Measurements from ENCODE around the gene GRID1. TPM values are rescaled to one million over a fixed set of nuclear protein-coding genes. Genes with fewer than 3 reads are reported as not detected.
"Not testable (repeated sequence)": the region's sequence is repeated elsewhere in the genome, so short reads cannot be mapped to it uniquely, and the experiment has no call there.

GRID1 gene
- total RNA-seq, 4 donors from 2014 or later = 0.03 to 2.7 (median 0.49) TPM

GRCh38 chr10:86179153-86179524 lies 187.5 kb downstream of the GRID1 start:
- peaks cover 0 to 9% (median 0%) of the 10 kb centered on the region in 4 donors for H3K27me3 ChIP-seq

GRCh38 chr10:86178401-86179152 lies 188.0 kb downstream of the GRID1 start:
- Histone ChIP-seq H3K4me1 (no peaks in the 10 kb centered on the region), H3K9me3 (no peaks in the 10 kb centered on the region), H3K27ac (no peak overlapping the region), H3K27me3 (peaks cover 0 to 9% (median 0%) of the 10 kb centered on the region in 4 donors), H3K36me3 (no peaks in the 10 kb centered on the region), H3K4me3 (no peak overlapping the region)
- intact Hi-C loops (cut with DNase I) = no loop called here
- TF ChIP-seq POLR2A (IDR thresholded peaks at IDR 0.05) (no peak), CTCF (IDR thresholded peaks at IDR 0.05) (peak in 1 of 6 experiments; percentile 19)
- DNase-seq = no peak
- WGBS, 2 donors = 56 to 72% methylated on average over 6 to 8 of the region's 11 CpGs

More at GRCh38 chr10:86179153-86179524, 187.5 kb downstream of the GRID1 start:
- Histone ChIP-seq H3K4me3 (no peak overlapping the region), H3K4me1 (no peaks in the 10 kb centered on the region), H3K9me3 (no peaks in the 10 kb centered on the region), H3K36me3 (no peaks in the 10 kb centered on the region), H3K27ac (no peak overlapping the region)
- intact Hi-C loops (cut with DNase I) = no loop called here
- TF ChIP-seq POLR2A (IDR thresholded peaks at IDR 0.05) (no peak), CTCF (IDR thresholded peaks at IDR 0.05) (no peak)
- whole genome bisulfite sequencing, 2 donors = 63 to 70% methylated on average over 5 to 6 of the region's 6 CpGs
- DNase-seq = no peak

- no peak for TF ChIP-seq POLR2A (IDR thresholded peaks at IDR 0.05)
- no peak for TF ChIP-seq CTCF (IDR thresholded peaks at IDR 0.05)
- Histone ChIP-seq H3K9me3 (no peaks in the 10 kb centered on the region), H3K4me1 (no peaks in the 10 kb centered on the region), H3K4me3 (no peak overlapping the region), H3K27me3 (peaks cover 0 to 9% (median 0%) of the 10 kb centered on the region in 4 donors), H3K27ac (no peak overlapping the region), H3K36me3 (no peaks in the 10 kb centered on the region)
- intact Hi-C loops (cut with DNase I) = no loop called here
- DNase-seq = no peak
- 81 to 87% methylated on average over 11 of the region's 11 CpGs for WGBS, 2 donors
Measured at GRCh38 chr10:86177537-86178155, 188.9 kb downstream of the GRID1 start.

- no peaks in the 10 kb centered on the region for H3K9me3 ChIP-seq
- TF ChIP-seq CTCF (IDR thresholded peaks at IDR 0.05) (no peak), POLR2A (IDR thresholded peaks at IDR 0.05) (no peak)
- H3K36me3 ChIP-seq = no peaks in the 10 kb centered on the region
- peaks cover 0 to 6% (median 0%) of the 10 kb centered on the region in 3 donors for H3K4me1 ChIP-seq
- H3K4me3 ChIP-seq = no peak overlapping the region
- peaks cover 0 to 9% (median 0%) of the 10 kb centered on the region in 4 donors for H3K27me3 ChIP-seq
- no peak for DNase-seq
- intact Hi-C loops (cut with DNase I) = no loop called here
- H3K27ac ChIP-seq = no peak overlapping the region
- WGBS, 2 donors = 70 to 73% methylated on average over 7 to 10 of the region's 10 CpGs
Measured at GRCh38 chr10:86176850-86177536, 189.6 kb downstream of the GRID1 start.

- H3K27ac ChIP-seq; H3K27me3 ChIP-seq; H3K36me3 ChIP-seq; intact Hi-C loops (cut with DNase I); H3K9me3 ChIP-seq; H3K4me3 ChIP-seq; DNase-seq: not testable (repeated sequence)
- peaks cover 0 to 16% (median 0%) of the 10 kb centered on the region in 3 donors for H3K4me1 ChIP-seq
- WGBS, 2 donors = 82 to 92% methylated on average over 7 to 10 of the region's 10 CpGs
Measured at GRCh38 chr10:86175476-86175875, 191.1 kb downstream of the GRID1 start.

All from esophagus squamous epithelium (tissue), 5 donors.